NCI-H748 treated with DMSO at 0.1 percent for 48 hours (cell line): Measurements from ENCODE around the gene SMAD3.

Source experiments
- DNase-seq: peaks from one replicate; lab custom pipeline; 2025; lab: John Stamatoyannopoulos, UW

SMAD3 gene

GRCh38 chr15:67036775-67037555 is 28.4 kb upstream of the SMAD3 start:
- DNase-seq, result no peak

- DNase-seq, result no peak
Measured at GRCh38 chr15:67037694-67038093, 27.7 kb upstream of the SMAD3 start.

GRCh38 chr15:67038736-67039135 is 26.7 kb upstream of the SMAD3 start:
- no peak for DNase-seq

GRCh38 chr15:67039384-67040075 is 25.9 kb upstream of the SMAD3 start:
- DNase-seq, result no peak

GRCh38 chr15:67040277-67040676 is 25.1 kb upstream of the SMAD3 start:
- DNase-seq, result no peak

- no peak for DNase-seq
Measured at GRCh38 chr15:67042551-67043142, 22.8 kb upstream of the SMAD3 start.

- DNase-seq, result no peak
Measured at GRCh38 chr15:67043939-67044771, 21.2 kb upstream of the SMAD3 start.

GRCh38 chr15:67047149-67047661 is 18.2 kb upstream of the SMAD3 start:
- peak; percentile 43 for DNase-seq

GRCh38 chr15:67048281-67049279 is 16.8 kb upstream of the SMAD3 start:
- no peak for DNase-seq

GRCh38 chr15:67049351-67050044 is 15.9 kb upstream of the SMAD3 start:
- DNase-seq, result no peak

- DNase-seq, result no peak
Measured at GRCh38 chr15:67050062-67050461, 15.3 kb upstream of the SMAD3 start.

- DNase-seq, result no peak
Measured at GRCh38 chr15:67050522-67051087, 14.8 kb upstream of the SMAD3 start.

GRCh38 chr15:67051088-67052045 is 14.0 kb upstream of the SMAD3 start:
- no peak for DNase-seq

- no peak for DNase-seq
Measured at GRCh38 chr15:67054676-67055075, 10.7 kb upstream of the SMAD3 start.

GRCh38 chr15:67059127-67059553 is 6.3 kb upstream of the SMAD3 start:
- DNase-seq, result no peak

- DNase-seq, result no peak
Measured at GRCh38 chr15:67061811-67062368, 3.5 kb upstream of the SMAD3 start.

- no peak for DNase-seq
Measured at GRCh38 chr15:67062369-67062985, 2.9 kb upstream of the SMAD3 start.
